ENCODE measurements around the gene HSD17B3.

GRCh38 chr9:96202971-96203780 is 98.8 kb downstream of the HSD17B3 start:
- TF ChIP-seq CTCF (IDR thresholded peaks at IDR 0.05) (no peak), POLR2A (IDR thresholded peaks at IDR 0.05) (no peak), EP300 (IDR thresholded peaks at IDR 0.05) (no peak), POLR2AphosphoS5 (IDR thresholded peaks at IDR 0.05) (no peak)
